ENCODE measurements around the gene NIPAL1. TPM values are rescaled to one million over a fixed set of nuclear protein-coding genes. Genes with fewer than 3 reads are reported as not detected.
"Not testable (repeated sequence)": the region's sequence is repeated elsewhere in the genome, so short reads cannot be mapped to it uniquely, and the experiment has no call there.

The NIPAL1 gene
- total RNA-seq, 6 experiments from 2014 or later, result 0.22 to 1.3 (median 0.48) TPM

- no peaks in the 10 kb centered on the region for H3K36me3 Mint-ChIP-seq (ENCODE audit: low read depth)
- no peaks in the 10 kb centered on the region for H3K4me1 Mint-ChIP-seq (ENCODE audit: low read depth)
- peaks cover 5% of the 10 kb centered on the region for H3K27me3 Mint-ChIP-seq (ENCODE audit: insufficient read depth)
- H3K27ac Mint-ChIP-seq, result no peak overlapping the region
- peaks cover 9% of the 10 kb centered on the region for H3K9me3 Mint-ChIP-seq
- no peak for DNase-seq
- no peak for TF ChIP-seq CTCF (IDR thresholded peaks at IDR 0.05)
- no peak overlapping the region for H3K4me3 Mint-ChIP-seq
These were observed 26.4 kb upstream of the NIPAL1 start for GRCh38 chr4:47990145-47990544.

- not testable (repeated sequence) for H3K4me3 Mint-ChIP-seq; H3K4me1 Mint-ChIP-seq (ENCODE audit: low read depth); H3K27me3 Mint-ChIP-seq (ENCODE audit: insufficient read depth); DNase-seq; H3K36me3 Mint-ChIP-seq (ENCODE audit: low read depth); H3K27ac Mint-ChIP-seq; H3K9me3 Mint-ChIP-seq
These were observed 24.1 kb upstream of the NIPAL1 start for GRCh38 chr4:47992475-47992874.

- no peak overlapping the region for H3K4me3 Mint-ChIP-seq
- no peaks in the 10 kb centered on the region for H3K4me1 Mint-ChIP-seq (ENCODE audit: low read depth)
- H3K27me3 Mint-ChIP-seq (ENCODE audit: insufficient read depth), result no peaks in the 10 kb centered on the region; the same call in 1 of the 2 replicates
- no peak for TF ChIP-seq CTCF (IDR thresholded peaks at IDR 0.05)
- H3K36me3 Mint-ChIP-seq (ENCODE audit: low read depth), result no peaks in the 10 kb centered on the region
- no peak overlapping the region for H3K27ac Mint-ChIP-seq
- no peak for DNase-seq
- H3K9me3 Mint-ChIP-seq, result no peaks in the 10 kb centered on the region
These were observed 20.6 kb upstream of the NIPAL1 start for GRCh38 chr4:47996021-47996420.

- Mint-ChIP-seq H3K36me3 (ENCODE audit: low read depth) (no peaks in the 10 kb centered on the region), H3K4me3 (no peak overlapping the region), H3K4me1 (ENCODE audit: low read depth) (no peaks in the 10 kb centered on the region), H3K9me3 (peaks cover 12% of the 10 kb centered on the region), H3K27ac (no peak overlapping the region), H3K27me3 (ENCODE audit: insufficient read depth) (no peaks in the 10 kb centered on the region; the same call in 1 of the 2 replicates)
- no peak for TF ChIP-seq CTCF (IDR thresholded peaks at IDR 0.05)
- DNase-seq, result no peak
These were observed 14.3 kb upstream of the NIPAL1 start for GRCh38 chr4:48002267-48002666.

- H3K9me3 Mint-ChIP-seq, result peaks cover 22% of the 10 kb centered on the region
- not testable (repeated sequence) for H3K4me3 Mint-ChIP-seq; H3K27me3 Mint-ChIP-seq (ENCODE audit: insufficient read depth); H3K36me3 Mint-ChIP-seq (ENCODE audit: low read depth); H3K4me1 Mint-ChIP-seq (ENCODE audit: low read depth); H3K27ac Mint-ChIP-seq
- DNase-seq, result peak; percentile 34
- TF ChIP-seq CTCF (IDR thresholded peaks at IDR 0.05), result peak; percentile 78
These were observed 13.0 kb upstream of the NIPAL1 start for GRCh38 chr4:48003568-48003967.

GRCh38 chr4:48005781-48006180, 10.8 kb upstream of the NIPAL1 start:
- H3K4me3 Mint-ChIP-seq, result no peak overlapping the region
- H3K27ac Mint-ChIP-seq, result no peak overlapping the region
- H3K36me3 Mint-ChIP-seq (ENCODE audit: low read depth), result no peaks in the 10 kb centered on the region
- no peak for TF ChIP-seq CTCF (IDR thresholded peaks at IDR 0.05)
- no peak for DNase-seq
- peaks cover 25% of the 10 kb centered on the region for H3K9me3 Mint-ChIP-seq
- no peaks in the 10 kb centered on the region for H3K4me1 Mint-ChIP-seq (ENCODE audit: low read depth)
- no peaks in the 10 kb centered on the region; the same call in 1 of the 2 replicates for H3K27me3 Mint-ChIP-seq (ENCODE audit: insufficient read depth)

Measured in HFFc6 (cell line).